Type B pancreatic cell (in vitro differentiated cells): ENCODE measurements around the gene OR2M5. TPM values are rescaled to one million over a fixed set of nuclear protein-coding genes. Genes with fewer than 3 reads are reported as not detected.

ENCODE experiments used
- DNase-seq: peaks from one replicate; pipeline ENCODE4 v3.0.0; 2021; ENCODE audit warnings: mixed read lengths; ENCODE audit not compliant: unreplicated experiment; ENCODE audit errors: extremely low spot score
- H3K27ac Mint-ChIP-seq: 2 replicates; pipeline ENCODE4 v1.8.0; 2021; ENCODE audit warnings: mild to moderate bottlenecking, mixed read lengths
- H3K27me3 Mint-ChIP-seq: 2 replicates; pipeline ENCODE4 v1.8.0; 2021; ENCODE audit warnings: mixed read lengths
- H3K36me3 Mint-ChIP-seq: 2 replicates; pipeline ENCODE4 v1.8.0; 2021; ENCODE audit warnings: mixed read lengths
- H3K4me1 Mint-ChIP-seq: one replicate; pipeline ENCODE4 v1.8.0; 2021; ENCODE audit warnings: mixed read lengths; ENCODE audit not compliant: unreplicated experiment
- H3K4me3 Mint-ChIP-seq: 2 replicates; pipeline ENCODE4 v1.8.0; 2021; ENCODE audit warnings: mild to moderate bottlenecking, mixed read lengths
- H3K9me3 Mint-ChIP-seq: 2 replicates; pipeline ENCODE4 v1.8.0; 2021; ENCODE audit warnings: mixed read lengths
- CTCF ChIP-seq: fragments of 200-600 bp; sonication (generic); conservative IDR thresholded peaks from 2 replicates; pipeline ENCODE4 v1.5.0; 2021; ENCODE audit warnings: antibody characterized with exemption, mild to moderate bottlenecking
- long read RNA-seq: library from polyadenylated mRNA; unstranded; transcript quantifications from one replicate; pipeline ENCODE4 v2.0.0, GENCODE V29; 2020
- total RNA-seq: library from RNA; stranded (reverse); gene quantifications from 2 replicates; pipeline ENCODE4 v1.2.1, GENCODE V29; 2021; ENCODE audit warnings: low replicate concordance

The OR2M5 gene
- total RNA-seq, result not detected in 2 replicates
- long read RNA-seq, result 0 reads

GRCh38 chr1:248144513-248145198, at the start of gene OR2M5:
Gene OR2M5 (plus strand): TSS chr1:248145148. CDS start chr1:248145148, 0 bp downstream.
- no peaks in the 10 kb centered on the region for H3K36me3 Mint-ChIP-seq
- H3K4me3 Mint-ChIP-seq, result no peak within 1 kb of the TSS
- H3K27me3 Mint-ChIP-seq, result no peaks in the 10 kb centered on the region
- H3K27ac Mint-ChIP-seq, result no peak within 1 kb of the TSS
- TF ChIP-seq CTCF, result no peak
- DNase-seq, result no peak
- H3K9me3 Mint-ChIP-seq, result peaks cover 8% of the 10 kb centered on the region
- no peaks in the 10 kb centered on the region for H3K4me1 Mint-ChIP-seq

- no peak for TF ChIP-seq CTCF
- H3K27ac Mint-ChIP-seq, result no peak overlapping the region
- no peak overlapping the region for H3K4me3 Mint-ChIP-seq
- DNase-seq, result no peak
- H3K4me1 Mint-ChIP-seq, result no peaks in the 10 kb centered on the region
- no peaks in the 10 kb centered on the region for H3K27me3 Mint-ChIP-seq
- H3K9me3 Mint-ChIP-seq, result peaks cover 5% of the 10 kb centered on the region
- H3K36me3 Mint-ChIP-seq, result no peaks in the 10 kb centered on the region
Measured at GRCh38 chr1:248098529-248098928, 46.4 kb upstream of the OR2M5 start.

- Mint-ChIP-seq H3K36me3 (no peaks in the 10 kb centered on the region), H3K9me3 (no peaks in the 10 kb centered on the region), H3K4me1 (no peaks in the 10 kb centered on the region), H3K27ac (no peak overlapping the region), H3K27me3 (no peaks in the 10 kb centered on the region), H3K4me3 (no peak overlapping the region)
- no peak for DNase-seq
- TF ChIP-seq CTCF, result no peak
Measured at GRCh38 chr1:248102847-248103246, 42.1 kb upstream of the OR2M5 start.

GRCh38 chr1:248111157-248111556, 33.8 kb upstream of the OR2M5 start:
- no peaks in the 10 kb centered on the region for H3K4me1 Mint-ChIP-seq
- H3K9me3 Mint-ChIP-seq, result peaks cover 14% of the 10 kb centered on the region
- DNase-seq, result no peak
- no peak overlapping the region for H3K4me3 Mint-ChIP-seq
- no peaks in the 10 kb centered on the region for H3K36me3 Mint-ChIP-seq
- H3K27me3 Mint-ChIP-seq, result no peaks in the 10 kb centered on the region
- TF ChIP-seq CTCF, result no peak
- H3K27ac Mint-ChIP-seq, result no peak overlapping the region

- TF ChIP-seq CTCF, result no peak
- Mint-ChIP-seq H3K9me3 (peaks cover 14% of the 10 kb centered on the region), H3K27ac (no peak overlapping the region), H3K4me3 (no peak overlapping the region), H3K36me3 (no peaks in the 10 kb centered on the region), H3K27me3 (no peaks in the 10 kb centered on the region), H3K4me1 (no peaks in the 10 kb centered on the region)
- DNase-seq, result no peak
Measured at GRCh38 chr1:248114890-248115289, 30.1 kb upstream of the OR2M5 start.
